ENCODE data around the gene EARS2.

- TF ChIP-seq, protein P1, sequence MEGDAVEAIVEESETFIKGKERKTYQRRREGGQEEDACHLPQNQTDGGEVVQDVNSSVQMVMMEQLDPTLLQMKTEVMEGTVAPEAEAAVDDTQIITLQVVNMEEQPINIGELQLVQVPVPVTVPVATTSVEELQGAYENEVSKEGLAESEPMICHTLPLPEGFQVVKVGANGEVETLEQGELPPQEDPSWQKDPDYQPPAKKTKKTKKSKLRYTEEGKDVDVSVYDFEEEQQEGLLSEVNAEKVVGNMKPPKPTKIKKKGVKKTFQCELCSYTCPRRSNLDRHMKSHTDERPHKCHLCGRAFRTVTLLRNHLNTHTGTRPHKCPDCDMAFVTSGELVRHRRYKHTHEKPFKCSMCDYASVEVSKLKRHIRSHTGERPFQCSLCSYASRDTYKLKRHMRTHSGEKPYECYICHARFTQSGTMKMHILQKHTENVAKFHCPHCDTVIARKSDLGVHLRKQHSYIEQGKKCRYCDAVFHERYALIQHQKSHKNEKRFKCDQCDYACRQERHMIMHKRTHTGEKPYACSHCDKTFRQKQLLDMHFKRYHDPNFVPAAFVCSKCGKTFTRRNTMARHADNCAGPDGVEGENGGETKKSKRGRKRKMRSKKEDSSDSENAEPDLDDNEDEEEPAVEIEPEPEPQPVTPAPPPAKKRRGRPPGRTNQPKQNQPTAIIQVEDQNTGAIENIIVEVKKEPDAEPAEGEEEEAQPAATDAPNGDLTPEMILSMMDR (IDR thresholded peaks at IDR 0.05), result no peak
- no peak for TF ChIP-seq POLR2A (IDR thresholded peaks at IDR 0.05)
These were observed 45.4 kb downstream of the EARS2 start for GRCh38 chr16:23511731-23512130.
